ENCODE measurements around the gene TMEFF2.

DNA sequence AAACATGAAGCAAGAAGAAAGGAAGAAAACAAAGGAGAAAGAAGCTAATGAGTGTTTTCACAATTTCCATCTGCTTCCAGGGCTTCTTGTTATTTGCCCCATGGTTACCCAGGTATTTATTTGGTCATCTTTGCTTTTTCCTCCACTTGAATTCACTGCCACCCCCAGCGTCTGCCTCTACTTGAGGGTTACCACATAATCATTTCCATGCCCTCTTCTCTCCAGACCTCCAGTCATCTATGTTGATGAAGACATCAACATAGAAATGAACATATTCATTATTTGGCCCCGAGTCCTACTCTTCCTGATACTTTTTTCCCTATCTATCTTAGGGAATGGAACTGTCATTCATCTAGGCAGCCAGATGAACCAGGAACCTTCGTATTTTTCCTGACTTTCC, 214.2 kb downstream of the TMEFF2 start:
- TF ChIP-seq, protein P1, sequence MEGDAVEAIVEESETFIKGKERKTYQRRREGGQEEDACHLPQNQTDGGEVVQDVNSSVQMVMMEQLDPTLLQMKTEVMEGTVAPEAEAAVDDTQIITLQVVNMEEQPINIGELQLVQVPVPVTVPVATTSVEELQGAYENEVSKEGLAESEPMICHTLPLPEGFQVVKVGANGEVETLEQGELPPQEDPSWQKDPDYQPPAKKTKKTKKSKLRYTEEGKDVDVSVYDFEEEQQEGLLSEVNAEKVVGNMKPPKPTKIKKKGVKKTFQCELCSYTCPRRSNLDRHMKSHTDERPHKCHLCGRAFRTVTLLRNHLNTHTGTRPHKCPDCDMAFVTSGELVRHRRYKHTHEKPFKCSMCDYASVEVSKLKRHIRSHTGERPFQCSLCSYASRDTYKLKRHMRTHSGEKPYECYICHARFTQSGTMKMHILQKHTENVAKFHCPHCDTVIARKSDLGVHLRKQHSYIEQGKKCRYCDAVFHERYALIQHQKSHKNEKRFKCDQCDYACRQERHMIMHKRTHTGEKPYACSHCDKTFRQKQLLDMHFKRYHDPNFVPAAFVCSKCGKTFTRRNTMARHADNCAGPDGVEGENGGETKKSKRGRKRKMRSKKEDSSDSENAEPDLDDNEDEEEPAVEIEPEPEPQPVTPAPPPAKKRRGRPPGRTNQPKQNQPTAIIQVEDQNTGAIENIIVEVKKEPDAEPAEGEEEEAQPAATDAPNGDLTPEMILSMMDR (IDR thresholded peaks at IDR 0.05) = no peak
- TF ChIP-seq EZH2 (IDR thresholded peaks at IDR 0.05; ENCODE audit: borderline replicate concordance, insufficient read depth, low read depth, low read length, poor library complexity, severe bottlenecking) = no peak

Data from B cell (primary cell).